Type B pancreatic cell (in vitro differentiated cells): Measurements from ENCODE around the gene DGKI. TPM values are rescaled to one million over a fixed set of nuclear protein-coding genes. Genes with fewer than 3 reads are reported as not detected.

ENCODE experiments used
- DNase-seq: peaks from one replicate; pipeline ENCODE4 v3.0.0; 2021; ENCODE audit warnings: mixed read lengths; ENCODE audit not compliant: unreplicated experiment; ENCODE audit errors: extremely low spot score
- H3K27ac Mint-ChIP-seq: 2 replicates; pipeline ENCODE4 v1.8.0; 2021; ENCODE audit warnings: mild to moderate bottlenecking, mixed read lengths
- H3K27me3 Mint-ChIP-seq: 2 replicates; pipeline ENCODE4 v1.8.0; 2021; ENCODE audit warnings: mixed read lengths
- H3K36me3 Mint-ChIP-seq: 2 replicates; pipeline ENCODE4 v1.8.0; 2021; ENCODE audit warnings: mixed read lengths
- H3K4me1 Mint-ChIP-seq: one replicate; pipeline ENCODE4 v1.8.0; 2021; ENCODE audit warnings: mixed read lengths; ENCODE audit not compliant: unreplicated experiment
- H3K4me3 Mint-ChIP-seq: 2 replicates; pipeline ENCODE4 v1.8.0; 2021; ENCODE audit warnings: mild to moderate bottlenecking, mixed read lengths
- H3K9me3 Mint-ChIP-seq: 2 replicates; pipeline ENCODE4 v1.8.0; 2021; ENCODE audit warnings: mixed read lengths
- CTCF ChIP-seq: fragments of 200-600 bp; sonication (generic); conservative IDR thresholded peaks from 2 replicates; pipeline ENCODE4 v1.5.0; 2021; ENCODE audit warnings: antibody characterized with exemption, mild to moderate bottlenecking
- total RNA-seq: library from RNA; stranded (reverse); gene quantifications from 2 replicates; pipeline ENCODE4 v1.2.1, GENCODE V29; 2021; ENCODE audit warnings: low replicate concordance

Gene DGKI
- total RNA-seq, 1 donor from 2014 or later: 2.8 TPM

- DNase-seq: no peak
- H3K27me3 Mint-ChIP-seq: no peaks in the 10 kb centered on the region
- no peak overlapping the region for H3K27ac Mint-ChIP-seq
- peaks cover 9% of the 10 kb centered on the region for H3K4me1 Mint-ChIP-seq
- H3K36me3 Mint-ChIP-seq: no peaks in the 10 kb centered on the region
- no peak for TF ChIP-seq CTCF
- H3K9me3 Mint-ChIP-seq: no peaks in the 10 kb centered on the region
- no peak overlapping the region for H3K4me3 Mint-ChIP-seq
Measured at GRCh38 chr7:137583172-137583571, 263.6 kb downstream of the DGKI start.

GRCh38 chr7:137579913-137580640, 266.7 kb downstream of the DGKI start:
- Mint-ChIP-seq H3K4me3 (no peak overlapping the region), H3K27me3 (no peaks in the 10 kb centered on the region)

GRCh38 chr7:137578541-137578940, 268.2 kb downstream of the DGKI start:
- Mint-ChIP-seq H3K36me3 (no peaks in the 10 kb centered on the region), H3K4me1 (no peaks in the 10 kb centered on the region), H3K4me3 (no peak overlapping the region), H3K27me3 (no peaks in the 10 kb centered on the region), H3K9me3 (no peaks in the 10 kb centered on the region), H3K27ac (no peak overlapping the region)
- TF ChIP-seq CTCF: no peak
- no peak for DNase-seq

More at GRCh38 chr7:137579913-137580640, 266.7 kb downstream of the DGKI start:
- no peaks in the 10 kb centered on the region for H3K36me3 Mint-ChIP-seq
- H3K27ac Mint-ChIP-seq: no peak overlapping the region
- TF ChIP-seq CTCF: no peak
- H3K4me1 Mint-ChIP-seq: no peaks in the 10 kb centered on the region
- no peaks in the 10 kb centered on the region for H3K9me3 Mint-ChIP-seq
- no peak for DNase-seq

- H3K9me3 Mint-ChIP-seq: no peaks in the 10 kb centered on the region
- peaks cover 2% of the 10 kb centered on the region for H3K4me1 Mint-ChIP-seq
- no peak overlapping the region for H3K27ac Mint-ChIP-seq
- TF ChIP-seq CTCF: no peak
- no peaks in the 10 kb centered on the region for H3K27me3 Mint-ChIP-seq
- no peak for DNase-seq
- no peak overlapping the region for H3K4me3 Mint-ChIP-seq
- no peaks in the 10 kb centered on the region for H3K36me3 Mint-ChIP-seq
Measured at GRCh38 chr7:137577184-137577583, 269.6 kb downstream of the DGKI start.

GRCh38 chr7:137576481-137576880, 270.3 kb downstream of the DGKI start:
- Mint-ChIP-seq H3K27ac (no peak overlapping the region), H3K4me3 (no peak overlapping the region), H3K9me3 (peaks cover 1% of the 10 kb centered on the region)

More at GRCh38 chr7:137576481-137576880, 270.3 kb downstream of the DGKI start:
- DNase-seq: no peak
- H3K4me1 Mint-ChIP-seq: peaks cover 6% of the 10 kb centered on the region
- TF ChIP-seq CTCF: no peak
- no peaks in the 10 kb centered on the region for H3K27me3 Mint-ChIP-seq
- H3K36me3 Mint-ChIP-seq: no peaks in the 10 kb centered on the region
